WERI-Rb-1 (cell line): ENCODE results near the gene R3HDM2.

ENCODE experiments used
- DNase-seq: peaks from one replicate; pipeline ENCODE4 v3.0.0-alpha.2; 2020
- H3K27ac ChIP-seq: fragments of 250-450 bp; sonication (Bioruptor Pico); 2 replicates; pipeline ENCODE4 v1.5.1; 2020; ENCODE audit warnings: mild to moderate bottlenecking, moderate library complexity
- H3K27me3 ChIP-seq: fragments of 250-450 bp; sonication (Bioruptor Pico); 2 replicates; pipeline ENCODE4 v1.5.1; 2021; ENCODE audit warnings: mild to moderate bottlenecking, low read depth, moderate library complexity; ENCODE audit not compliant: insufficient read depth, severe bottlenecking
- H3K36me3 ChIP-seq: fragments of 250-450 bp; sonication (Bioruptor Pico); 2 replicates; pipeline ENCODE4 v1.5.1; 2020; ENCODE audit warnings: mild to moderate bottlenecking, moderate library complexity
- H3K4me3 ChIP-seq: 2 replicates; pipeline ENCODE4 v1.5.1; 2011; ENCODE audit warnings: low read depth, mild to moderate bottlenecking, control low read depth, low read length
- H3K9me3 ChIP-seq: fragments of 250-450 bp; sonication (Bioruptor Pico); 2 replicates; pipeline ENCODE4 v1.5.1; 2021; ENCODE audit warnings: mild to moderate bottlenecking, moderate library complexity; ENCODE audit not compliant: severe bottlenecking
- CTCF ChIP-seq: IDR thresholded peaks from 2 replicates; pipeline ENCODE4 v1.5.1; 2011; ENCODE audit warnings: low read depth, mild to moderate bottlenecking, control low read depth, inconsistent platforms, low read length

R3HDM2 gene

GRCh38 chr12:57268264-57268663 is 162.6 kb downstream of the R3HDM2 start:
- no peaks in the 10 kb centered on the region for H3K27me3 ChIP-seq
- DNase-seq: no peak
- no peaks in the 10 kb centered on the region for H3K9me3 ChIP-seq
- no peak overlapping the region for H3K27ac ChIP-seq
- H3K36me3 ChIP-seq: peaks cover 37% of the 10 kb centered on the region
- no peak for TF ChIP-seq CTCF
- no peak overlapping the region for H3K4me3 ChIP-seq

GRCh38 chr12:57266681-57267080 is 164.2 kb downstream of the R3HDM2 start:
- H3K27ac ChIP-seq: no peak overlapping the region
- TF ChIP-seq CTCF: no peak
- H3K36me3 ChIP-seq: peaks cover 34% of the 10 kb centered on the region

GRCh38 chr12:57263096-57263495 is 167.7 kb downstream of the R3HDM2 start:
- Histone ChIP-seq H3K27me3 (no peaks in the 10 kb centered on the region), H3K4me3 (no peak overlapping the region), H3K36me3 (peaks cover 30% of the 10 kb centered on the region), H3K9me3 (no peaks in the 10 kb centered on the region), H3K27ac (peak overlapping the region; percentile 32; the same call in 1 of the 2 replicates)
- no peak for TF ChIP-seq CTCF
- no peak for DNase-seq

More at GRCh38 chr12:57266681-57267080, 164.2 kb downstream of the R3HDM2 start:
- Histone ChIP-seq H3K4me3 (no peak overlapping the region), H3K27me3 (no peaks in the 10 kb centered on the region), H3K9me3 (no peaks in the 10 kb centered on the region)
- DNase-seq: no peak

GRCh38 chr12:57262126-57262822 is 168.6 kb downstream of the R3HDM2 start:
- no peak for TF ChIP-seq CTCF
- no peak overlapping the region for H3K4me3 ChIP-seq
- no peaks in the 10 kb centered on the region for H3K9me3 ChIP-seq
- no peak for DNase-seq
- H3K27ac ChIP-seq: peak overlapping the region; percentile 36
- H3K27me3 ChIP-seq: no peaks in the 10 kb centered on the region
- H3K36me3 ChIP-seq: peaks cover 35% of the 10 kb centered on the region

- Histone ChIP-seq H3K27me3 (no peaks in the 10 kb centered on the region), H3K27ac (peak overlapping the region; percentile 52), H3K9me3 (no peaks in the 10 kb centered on the region), H3K36me3 (peaks cover 30% of the 10 kb centered on the region), H3K4me3 (no peak overlapping the region)
- no peak for TF ChIP-seq CTCF
- DNase-seq: no peak
Observed at GRCh38 chr12:57261428-57261865, 169.4 kb downstream of the R3HDM2 start.

GRCh38 chr12:57260366-57260765 is 170.5 kb downstream of the R3HDM2 start:
- Histone ChIP-seq H3K4me3 (no peak overlapping the region), H3K27me3 (no peaks in the 10 kb centered on the region), H3K36me3 (peaks cover 34% of the 10 kb centered on the region), H3K27ac (no peak overlapping the region), H3K9me3 (no peaks in the 10 kb centered on the region)
- TF ChIP-seq CTCF: no peak
- no peak for DNase-seq
